ENCODE data around the gene EFCAB11.

DNA sequence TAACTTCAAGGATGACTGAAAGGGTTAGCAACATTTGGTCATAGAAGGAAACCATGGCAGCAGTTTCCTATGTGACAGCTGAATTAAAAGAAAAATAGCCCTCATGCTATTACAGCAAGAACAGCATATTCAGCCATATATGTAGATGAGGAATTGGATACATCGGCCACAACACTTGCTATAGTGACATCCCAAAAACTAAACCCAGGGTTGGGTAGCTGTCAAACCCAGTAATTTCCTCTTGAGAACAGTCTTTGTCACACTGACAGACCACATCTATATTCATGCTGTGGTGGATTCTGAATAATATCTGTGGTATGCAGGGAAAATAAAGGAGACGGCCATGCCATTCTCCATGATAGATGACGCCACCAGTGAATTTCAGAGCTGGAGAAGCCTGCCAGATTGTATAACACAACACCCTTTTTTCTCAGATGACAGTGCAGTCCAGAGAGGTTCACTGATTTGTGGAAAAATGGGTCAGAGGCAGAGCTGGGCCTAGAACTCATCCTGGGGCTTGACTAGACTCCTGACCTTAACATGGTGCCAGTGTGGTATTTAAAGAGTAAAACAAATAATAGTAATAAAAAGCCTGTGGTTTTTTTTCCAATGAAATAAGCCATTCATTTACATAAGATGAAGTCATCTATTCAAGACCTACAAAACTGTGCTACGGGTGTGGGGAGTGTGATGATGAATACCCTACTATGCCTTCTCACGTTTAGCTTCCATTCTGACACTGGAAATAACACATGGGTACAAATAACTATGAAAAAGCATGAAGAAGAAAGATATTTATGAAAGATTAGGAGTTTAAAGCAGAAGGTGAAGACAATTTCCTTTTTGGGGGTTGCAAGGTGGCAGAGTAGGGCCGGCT is 32.3 kb downstream of the EFCAB11 start:
- TF ChIP-seq CTCF (IDR thresholded peaks at IDR 0.05) = no peak
- no peak for TF ChIP-seq POLR2A (IDR thresholded peaks at IDR 0.05)
